ENCODE results near the gene SYNPO.

SYNPO gene, protein sequence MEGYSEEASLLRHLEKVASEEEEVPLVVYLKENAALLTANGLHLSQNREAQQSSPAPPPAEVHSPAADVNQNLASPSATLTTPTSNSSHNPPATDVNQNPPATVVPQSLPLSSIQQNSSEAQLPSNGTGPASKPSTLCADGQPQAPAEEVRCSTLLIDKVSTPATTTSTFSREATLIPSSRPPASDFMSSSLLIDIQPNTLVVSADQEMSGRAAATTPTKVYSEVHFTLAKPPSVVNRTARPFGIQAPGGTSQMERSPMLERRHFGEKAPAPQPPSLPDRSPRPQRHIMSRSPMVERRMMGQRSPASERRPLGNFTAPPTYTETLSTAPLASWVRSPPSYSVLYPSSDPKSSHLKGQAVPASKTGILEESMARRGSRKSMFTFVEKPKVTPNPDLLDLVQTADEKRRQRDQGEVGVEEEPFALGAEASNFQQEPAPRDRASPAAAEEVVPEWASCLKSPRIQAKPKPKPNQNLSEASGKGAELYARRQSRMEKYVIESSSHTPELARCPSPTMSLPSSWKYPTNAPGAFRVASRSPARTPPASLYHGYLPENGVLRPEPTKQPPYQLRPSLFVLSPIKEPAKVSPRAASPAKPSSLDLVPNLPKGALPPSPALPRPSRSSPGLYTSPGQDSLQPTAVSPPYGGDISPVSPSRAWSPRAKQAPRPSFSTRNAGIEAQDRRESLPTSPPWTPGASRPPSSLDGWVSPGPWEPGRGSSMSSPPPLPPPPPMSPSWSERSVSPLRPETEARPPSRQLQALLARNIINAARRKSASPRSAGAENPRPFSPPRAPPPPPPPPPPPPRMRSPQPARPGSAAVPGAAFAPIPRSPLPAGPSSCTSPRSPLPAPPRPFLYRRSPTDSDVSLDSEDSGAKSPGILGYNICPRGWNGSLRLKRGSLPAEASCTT

DNA sequence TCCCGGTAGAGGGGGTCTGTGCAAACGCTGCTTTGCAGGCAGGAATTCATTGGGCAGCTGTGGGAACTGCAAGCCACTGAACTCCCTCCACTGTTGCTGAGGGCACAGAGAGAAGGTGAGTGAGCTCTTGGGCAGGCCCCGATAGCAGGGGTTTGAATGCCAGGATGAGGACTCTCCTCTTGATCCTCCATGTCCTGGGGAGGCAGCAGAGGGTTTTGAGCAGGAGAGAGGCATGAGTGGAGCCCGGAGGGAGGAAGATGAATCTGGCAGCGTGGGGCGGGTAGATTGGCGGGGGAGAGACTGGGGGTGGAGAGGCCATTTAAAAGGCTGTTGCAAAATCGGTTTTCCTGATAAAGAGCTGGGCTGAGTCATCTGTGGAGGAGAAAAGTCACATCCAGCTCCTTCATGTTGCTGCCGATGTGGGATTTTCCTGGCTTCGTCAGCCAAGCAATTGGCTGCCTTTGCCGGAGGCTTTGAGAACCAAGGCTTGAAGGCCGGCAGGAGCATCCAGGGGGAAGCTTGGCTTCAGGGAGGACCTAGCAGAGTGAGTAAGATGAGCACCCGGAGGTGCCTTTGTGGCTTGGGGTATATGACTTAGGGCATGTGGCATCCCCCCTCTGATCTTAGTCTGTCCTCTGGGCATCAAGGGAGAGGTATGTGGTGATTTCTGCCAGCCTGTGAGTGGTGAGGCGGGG, at the start of gene SYNPO:
SYNPO (plus strand) TSS at position 350 of the 695 bp plus-strand sequence. CDS start 7,616 bp downstream, outside the sequence.
- DNase-seq: peak; percentile 78

DNA sequence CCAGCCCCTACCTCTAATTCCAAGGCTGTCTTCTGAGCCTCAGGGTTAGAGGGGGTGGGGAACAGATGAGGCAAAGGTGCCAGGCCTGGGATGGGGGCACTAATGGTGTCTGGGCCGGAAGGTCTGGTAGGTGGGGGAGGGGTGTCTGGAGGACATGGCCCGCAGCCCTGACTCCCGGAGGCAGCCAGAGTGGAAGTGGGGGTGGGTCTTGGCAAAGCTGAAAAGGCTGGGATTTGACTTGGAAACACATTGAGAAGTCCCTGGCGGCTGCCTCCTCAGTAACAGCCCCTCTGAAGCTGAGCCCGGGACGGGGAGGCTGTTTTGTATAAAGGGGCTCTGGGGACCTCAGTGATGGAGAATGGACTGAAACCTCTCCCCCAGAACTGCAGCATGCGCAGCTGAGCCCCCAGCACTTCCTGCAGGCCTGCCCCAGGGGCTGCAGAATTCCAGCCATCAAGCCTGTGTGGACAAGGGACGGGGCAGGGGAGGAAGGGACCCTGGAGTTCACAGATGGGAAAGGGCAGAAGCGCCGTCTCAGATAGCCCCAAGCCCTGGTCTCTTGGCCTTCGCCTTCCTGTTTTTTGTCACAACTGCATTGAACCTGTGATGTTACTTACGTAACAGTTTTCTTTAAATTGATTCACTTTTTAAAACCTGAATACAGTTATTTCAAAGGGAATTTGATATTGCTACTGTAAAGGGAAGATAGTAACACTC, 49.3 kb upstream of the SYNPO start:
- DNase-seq: peak; percentile 89

GRCh38 chr5:150593593-150593992, 46.9 kb upstream of the SYNPO start:
- DNase-seq: no peak

GRCh38 chr5:150593996-150594395, 46.5 kb upstream of the SYNPO start:
- no peak for DNase-seq

DNA sequence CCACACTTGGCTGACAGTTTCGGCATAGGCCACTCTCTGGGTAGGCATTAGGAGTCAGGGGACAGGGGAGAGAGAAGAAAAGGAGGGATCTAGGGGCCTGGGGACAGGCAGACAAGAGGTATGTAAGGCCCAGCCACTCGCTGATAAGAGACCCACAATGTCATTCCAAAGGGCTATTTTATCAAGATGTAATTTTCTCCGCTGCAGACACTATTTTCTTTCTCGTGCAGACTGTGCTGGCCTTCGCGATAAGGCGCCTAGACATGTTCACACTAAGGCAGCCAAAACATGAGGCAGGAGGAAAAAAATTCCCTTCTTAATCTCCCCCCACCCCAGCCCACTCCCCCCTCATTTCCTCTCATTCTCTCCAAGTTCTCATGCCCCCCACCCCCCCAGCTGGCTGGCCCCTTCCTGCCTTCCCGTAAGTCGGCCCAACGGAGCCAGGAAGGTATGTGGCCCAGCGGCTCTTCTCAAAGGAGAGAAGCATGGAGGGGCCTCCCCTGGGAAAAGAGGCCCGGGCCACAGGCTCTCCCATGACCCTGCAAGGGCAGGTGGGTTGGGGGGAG, 44.9 kb upstream of the SYNPO start:
- no peak for DNase-seq

DNA sequence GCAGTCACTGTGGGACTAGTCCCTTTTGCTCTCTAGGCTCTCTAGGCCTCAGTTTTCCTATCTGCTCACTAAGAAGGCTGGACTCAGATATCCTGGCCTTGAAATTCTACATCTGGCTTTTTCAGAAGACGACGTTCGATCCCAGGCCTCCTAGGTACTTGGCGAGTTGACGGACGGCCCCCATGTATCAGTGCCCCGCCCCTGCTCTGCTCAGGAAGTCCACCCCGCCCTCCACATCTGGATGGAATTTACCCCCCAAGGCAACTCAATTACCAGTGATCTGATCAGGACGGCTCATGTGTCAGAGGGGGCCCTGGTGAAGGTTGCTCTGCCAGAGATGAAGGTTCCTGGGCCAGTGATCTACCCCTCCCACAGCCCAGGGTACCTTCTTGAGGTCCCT, 44.1 kb upstream of the SYNPO start:
- DNase-seq: no peak

GRCh38 chr5:150596826-150597225, 43.6 kb upstream of the SYNPO start:
- no peak for DNase-seq

DNA sequence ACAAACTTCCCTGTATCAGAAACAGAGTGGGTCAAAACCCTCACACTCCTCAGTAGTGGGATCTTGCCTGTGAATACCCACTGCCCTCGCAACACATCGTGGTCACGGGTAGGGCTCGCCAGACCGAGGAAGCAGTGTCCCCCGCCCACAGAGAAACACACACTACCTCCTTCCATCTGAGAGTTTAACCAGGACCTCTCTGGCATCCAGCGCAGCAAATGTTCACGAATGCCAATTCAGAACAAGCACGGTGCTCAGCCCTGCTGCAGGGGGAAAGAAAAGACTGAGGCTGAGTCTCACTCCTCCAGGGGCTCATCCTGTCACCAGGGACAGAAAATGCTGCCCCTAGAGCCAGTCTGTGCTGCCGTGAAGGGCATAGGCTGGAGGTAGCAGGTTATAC, 42.5 kb upstream of the SYNPO start:
- DNase-seq: no peak

GRCh38 chr5:150598821-150599273, 41.6 kb upstream of the SYNPO start:
- DNase-seq: no peak

DNA sequence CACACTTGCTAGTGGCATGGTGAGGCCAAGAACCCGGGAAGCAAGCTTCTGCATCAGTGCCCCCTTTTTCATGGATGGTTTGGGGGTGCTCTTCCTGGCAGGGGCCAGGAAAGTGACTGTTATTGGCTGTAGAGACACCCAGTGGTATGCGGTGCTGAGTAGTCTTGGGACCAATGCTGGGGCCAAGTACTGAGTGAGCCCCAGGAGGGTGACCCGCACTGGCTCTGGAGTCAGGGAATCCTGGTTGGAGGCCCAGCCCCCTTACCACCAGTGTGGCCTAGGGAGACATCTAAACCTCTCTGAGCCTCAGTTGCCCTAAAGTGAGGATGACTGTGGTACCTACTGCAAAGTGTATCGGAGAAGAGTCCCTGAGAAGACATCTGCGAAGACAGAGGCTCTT, 41.2 kb upstream of the SYNPO start:
- DNase-seq: no peak

GRCh38 chr5:150599917-150600511, 40.4 kb upstream of the SYNPO start:
- peak; percentile 88 for DNase-seq

DNA sequence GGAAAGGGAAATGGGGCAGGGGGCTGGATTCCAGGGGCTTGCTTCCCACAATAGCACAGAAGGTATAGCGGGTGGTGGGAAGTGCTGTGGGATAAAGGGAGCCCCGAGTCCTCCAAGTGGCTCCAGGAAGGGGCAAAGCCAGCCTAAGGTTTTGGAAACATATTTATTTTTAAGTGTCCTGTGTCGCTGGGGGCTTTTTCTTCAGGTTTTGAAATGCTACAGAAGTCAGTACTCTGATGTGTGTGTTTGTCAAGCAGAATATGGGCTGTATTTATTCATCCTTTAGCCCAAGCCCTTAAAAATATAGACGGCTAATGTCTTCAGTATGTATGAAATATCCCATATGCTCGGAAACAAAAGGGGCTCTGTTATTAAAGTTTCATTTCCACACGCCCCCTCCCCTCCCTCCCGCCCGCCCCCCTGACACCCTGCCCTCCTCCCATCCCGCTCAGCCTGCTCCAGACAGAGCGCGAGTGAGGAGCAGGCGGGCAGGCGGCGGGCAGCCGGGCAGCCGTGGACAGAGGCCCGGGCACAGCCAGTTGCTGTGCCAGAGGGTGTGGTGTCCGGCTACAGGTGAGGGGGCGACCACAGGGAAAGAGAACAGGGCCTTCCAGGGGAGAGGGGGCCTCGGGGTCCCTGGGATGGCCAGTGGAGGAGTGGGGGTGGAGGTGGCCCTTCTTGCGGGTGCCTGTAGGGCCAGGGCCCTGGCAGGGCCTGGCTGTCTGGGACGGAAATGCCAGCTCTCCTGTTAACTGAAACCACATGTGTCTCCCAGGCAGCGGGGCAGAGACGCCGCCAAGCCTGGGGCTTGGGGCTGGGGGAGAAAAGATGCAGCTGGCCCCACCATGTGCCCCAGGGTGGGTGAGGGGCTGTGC, 39.6 kb upstream of the SYNPO start:
- DNase-seq: peak; percentile 70

DNA sequence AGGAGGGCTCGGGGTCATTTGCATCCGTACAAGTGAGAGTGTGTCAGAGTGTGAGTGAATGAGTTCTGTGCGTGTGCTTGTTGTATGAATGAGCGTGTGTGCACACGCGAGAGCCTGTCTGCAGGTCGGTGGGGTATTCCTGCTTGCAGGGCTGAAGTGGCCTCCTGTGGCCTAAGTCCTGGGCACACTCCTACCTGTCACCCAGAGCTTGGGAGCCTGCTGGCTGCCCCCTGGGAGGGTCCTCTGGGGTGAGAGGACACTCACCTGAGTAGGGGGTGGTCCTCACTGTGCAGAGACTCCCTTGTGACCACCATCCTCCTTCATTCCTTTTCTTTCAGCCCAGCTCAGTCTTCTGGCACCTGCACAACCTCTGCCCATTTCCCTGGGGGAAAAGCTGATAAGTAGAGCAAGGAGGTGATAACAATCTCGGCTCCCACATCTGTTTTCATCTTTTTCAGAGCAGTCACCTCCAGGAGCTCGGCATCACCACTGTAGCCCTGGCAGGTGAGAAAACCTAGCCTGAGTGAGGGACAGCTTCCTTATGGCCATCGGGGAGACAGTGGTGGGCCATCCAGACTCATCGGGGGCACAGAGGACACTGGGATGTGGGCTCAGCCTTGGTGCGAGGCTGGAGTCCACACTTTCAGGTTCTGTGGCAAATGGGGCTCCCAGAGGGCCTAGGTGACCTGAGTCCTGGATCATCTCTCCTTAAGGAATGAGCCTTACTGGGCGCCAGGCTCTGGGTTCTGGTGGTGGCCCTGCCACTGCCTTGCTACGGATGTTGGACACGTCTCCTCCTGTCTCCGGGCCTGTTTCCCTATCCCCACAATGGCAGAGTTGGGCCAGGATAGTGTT, 38.7 kb upstream of the SYNPO start:
- DNase-seq: no peak

DNA sequence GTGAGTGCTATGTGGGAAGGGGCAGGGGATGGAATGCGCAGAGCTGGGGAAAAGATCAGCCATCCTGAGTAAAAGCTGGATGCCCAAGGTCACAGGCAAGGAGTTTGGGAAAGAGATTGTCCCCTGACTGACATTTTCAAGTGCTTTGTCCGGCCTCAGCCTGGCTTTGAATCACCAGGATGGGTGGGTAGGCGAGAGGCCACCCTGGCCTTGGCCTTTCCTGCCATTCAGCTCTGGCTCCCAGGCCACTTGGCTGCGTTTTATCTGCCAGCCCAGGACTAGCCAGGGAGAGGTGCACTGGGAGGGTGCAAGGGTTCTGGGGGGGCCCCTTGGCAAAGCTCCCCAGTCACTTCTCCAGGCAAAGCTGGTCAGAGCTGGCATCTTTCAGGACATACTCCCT, 37.4 kb upstream of the SYNPO start:
- DNase-seq: no peak

GRCh38 chr5:150603491-150603890, 37.0 kb upstream of the SYNPO start:
- no peak for DNase-seq

- no peak for DNase-seq
Observed at GRCh38 chr5:150604010-150604409, 36.5 kb upstream of the SYNPO start.

DNA sequence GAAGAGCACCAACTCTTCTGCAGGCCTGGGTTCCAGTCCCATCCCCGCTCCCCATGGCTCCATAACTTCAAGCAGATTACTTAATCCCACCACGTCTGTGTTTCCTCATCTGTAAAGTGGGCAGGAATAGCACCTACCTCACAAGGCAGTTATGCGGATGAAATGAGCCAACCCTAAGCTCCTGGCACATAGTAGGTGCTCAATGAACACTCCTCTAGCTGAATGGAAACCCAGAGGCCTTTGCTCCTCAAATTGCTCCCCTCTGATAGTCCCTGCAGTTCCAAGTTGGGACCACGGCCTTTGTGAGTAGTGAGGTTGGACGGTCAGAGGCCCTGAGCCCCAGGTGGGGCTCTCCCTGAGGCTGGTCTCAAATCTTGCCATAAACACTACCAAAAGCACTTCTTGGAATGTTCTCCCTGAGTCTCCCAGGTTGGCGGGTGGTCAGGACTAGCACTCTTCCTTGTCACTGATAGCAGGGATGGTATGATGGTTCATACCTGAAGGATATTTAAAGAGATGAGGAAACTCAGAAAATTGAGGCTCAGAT, 35.5 kb upstream of the SYNPO start:
- no peak for DNase-seq

GRCh38 chr5:150605546-150605945, 34.9 kb upstream of the SYNPO start:
- no peak for DNase-seq

- no peak for DNase-seq
Observed at GRCh38 chr5:150606476-150606875, 34.0 kb upstream of the SYNPO start.

Data from right hindlimb (tissue), 1 donor.